ENCODE results near the gene DMD.

The DMD gene

GRCh38 chrX:33126469-33126868 is 84.9 kb downstream of the DMD start:
- TF ChIP-seq POLR2A (IDR thresholded peaks at IDR 0.05; ENCODE audit: extremely low read depth, insufficient read length) = no peak
- TF ChIP-seq MAX (IDR thresholded peaks at IDR 0.05; ENCODE audit: low read depth, low read length) = no peak
- TF ChIP-seq MYC (IDR thresholded peaks at IDR 0.05; ENCODE audit: low read depth, low read length) = no peak
- no peak for TF ChIP-seq CTCF (IDR thresholded peaks at IDR 0.05; ENCODE audit: low read depth, low read length)
- H3K4me3 ChIP-seq (ENCODE audit: low read depth, low read length) = no peak overlapping the region
- DNase-seq (ENCODE audit: low read depth) = no peak

- TF ChIP-seq CTCF (IDR thresholded peaks at IDR 0.05; ENCODE audit: low read depth, low read length) = no peak
- TF ChIP-seq MYC (IDR thresholded peaks at IDR 0.05; ENCODE audit: low read depth, low read length) = no peak
- no peak for TF ChIP-seq MAX (IDR thresholded peaks at IDR 0.05; ENCODE audit: low read depth, low read length)
- no peak for TF ChIP-seq POLR2A (IDR thresholded peaks at IDR 0.05; ENCODE audit: extremely low read depth, insufficient read length)
These were observed 101.5 kb downstream of the DMD start for GRCh38 chrX:33109858-33110257.

GRCh38 chrX:33106737-33107136 is 104.6 kb downstream of the DMD start:
- H3K4me3 ChIP-seq (ENCODE audit: low read depth, low read length) = no peak overlapping the region
- TF ChIP-seq CTCF (IDR thresholded peaks at IDR 0.05; ENCODE audit: low read depth, low read length) (no peak), POLR2A (IDR thresholded peaks at IDR 0.05; ENCODE audit: extremely low read depth, insufficient read length) (no peak), MYC (IDR thresholded peaks at IDR 0.05; ENCODE audit: low read depth, low read length) (no peak), MAX (IDR thresholded peaks at IDR 0.05; ENCODE audit: low read depth, low read length) (no peak)

More at GRCh38 chrX:33109858-33110257, 101.5 kb downstream of the DMD start:
- no peak for DNase-seq (ENCODE audit: low read depth)
- no peak overlapping the region for H3K4me3 ChIP-seq (ENCODE audit: low read depth, low read length)

GRCh38 chrX:33095079-33095478 is 116.3 kb downstream of the DMD start:
- TF ChIP-seq POLR2A (IDR thresholded peaks at IDR 0.05; ENCODE audit: extremely low read depth, insufficient read length) (no peak), CTCF (IDR thresholded peaks at IDR 0.05; ENCODE audit: low read depth, low read length) (no peak), MYC (IDR thresholded peaks at IDR 0.05; ENCODE audit: low read depth, low read length) (no peak), MAX (IDR thresholded peaks at IDR 0.05; ENCODE audit: low read depth, low read length) (no peak)
- no peak for DNase-seq (ENCODE audit: low read depth)
- H3K4me3 ChIP-seq (ENCODE audit: low read depth, low read length) = no peak overlapping the region

More at GRCh38 chrX:33106737-33107136, 104.6 kb downstream of the DMD start:
- no peak for DNase-seq (ENCODE audit: low read depth)

- TF ChIP-seq POLR2A (IDR thresholded peaks at IDR 0.05; ENCODE audit: extremely low read depth, insufficient read length) (no peak), CTCF (IDR thresholded peaks at IDR 0.05; ENCODE audit: low read depth, low read length) (no peak), MYC (IDR thresholded peaks at IDR 0.05; ENCODE audit: low read depth, low read length) (no peak), MAX (IDR thresholded peaks at IDR 0.05; ENCODE audit: low read depth, low read length) (no peak)
- no peak for DNase-seq (ENCODE audit: low read depth)
- no peak overlapping the region for H3K4me3 ChIP-seq (ENCODE audit: low read depth, low read length)
These were observed 123.9 kb downstream of the DMD start for GRCh38 chrX:33087411-33087810.

GRCh38 chrX:33086886-33087285 is 124.5 kb downstream of the DMD start:
- TF ChIP-seq POLR2A (IDR thresholded peaks at IDR 0.05; ENCODE audit: extremely low read depth, insufficient read length) (no peak), MAX (IDR thresholded peaks at IDR 0.05; ENCODE audit: low read depth, low read length) (no peak), CTCF (IDR thresholded peaks at IDR 0.05; ENCODE audit: low read depth, low read length) (no peak), MYC (IDR thresholded peaks at IDR 0.05; ENCODE audit: low read depth, low read length) (no peak)
- H3K4me3 ChIP-seq (ENCODE audit: low read depth, low read length) = no peak overlapping the region
- no peak for DNase-seq (ENCODE audit: low read depth)

Data from NB4 (cell line).